ENCODE measurements around the gene LRIT2.
"Not testable (repeated sequence)": the region's sequence is repeated elsewhere in the genome, so short reads cannot be mapped to it uniquely, and the experiment has no call there.

The LRIT2 gene

DNA sequence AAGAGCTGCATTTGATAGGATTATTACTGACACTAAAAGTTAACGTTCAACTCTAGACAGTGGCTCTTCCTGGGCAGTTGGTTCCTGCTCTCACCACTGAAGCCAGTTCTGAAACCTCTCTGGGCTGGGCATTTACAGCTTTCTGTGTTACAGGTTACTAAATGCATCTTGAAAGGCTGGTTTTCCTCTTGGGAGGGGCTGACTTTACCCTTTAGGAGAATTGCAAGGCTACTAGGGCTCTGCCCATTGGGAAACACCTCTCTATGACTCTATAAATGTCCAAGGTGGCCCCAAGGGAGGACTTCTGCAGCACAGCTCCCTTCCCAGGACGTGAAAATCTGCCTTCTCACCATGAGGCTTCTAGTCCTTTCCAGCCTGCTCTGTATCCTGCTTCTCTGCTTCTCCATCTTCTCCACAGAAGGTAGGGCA lies 51.8 kb downstream of the LRIT2 start, which contains the start of gene GPR15LG:
Gene GPR15LG (plus strand): TSS at position 301 of the 429 bp plus-strand sequence. CDS start 51 bp downstream, at position 352.
- no peaks in the 10 kb centered on the region for H3F3A ChIP-seq (ENCODE audit: low read depth)
- no peaks in the 10 kb centered on the region for H4K20me1 ChIP-seq (ENCODE audit: insufficient read depth, low read length, poor library complexity, severe bottlenecking)
- no peak within 1 kb of the TSS for H3K4me2 ChIP-seq (ENCODE audit: low read depth, low read length, poor library complexity, severe bottlenecking)
- H3K9me3 ChIP-seq (ENCODE audit: insufficient read depth, low read depth, low read length) = no peaks in the 10 kb centered on the region
- no peaks in the 10 kb centered on the region for H3K79me2 ChIP-seq (ENCODE audit: insufficient read depth, low read length)
- H3K4me3 ChIP-seq (ENCODE audit: low read length, poor library complexity, severe bottlenecking) = no peak within 1 kb of the TSS
- peaks cover 3% of the 10 kb centered on the region for H3K4me1 ChIP-seq (ENCODE audit: insufficient read depth, low read length, poor library complexity, severe bottlenecking)
- no peaks in the 10 kb centered on the region for H3K27me3 ChIP-seq (ENCODE audit: insufficient read depth, low read length, poor library complexity, severe bottlenecking)
- H3K9ac ChIP-seq (ENCODE audit: low read depth, low read length, poor library complexity, severe bottlenecking) = no peak within 1 kb of the TSS
- H3K9me2 ChIP-seq (replicated peaks; ENCODE audit: low read depth, low read length) = no peaks in the 10 kb centered on the region
- no peaks in the 10 kb centered on the region for H3K36me3 ChIP-seq (ENCODE audit: insufficient read depth, low read length)
- no peak within 1 kb of the TSS for H2AFZ ChIP-seq (ENCODE audit: low read length)
- no peak for TF ChIP-seq EZH2phosphoT487 (IDR thresholded peaks at IDR 0.05; ENCODE audit: borderline replicate concordance)
- TF ChIP-seq, protein P1, sequence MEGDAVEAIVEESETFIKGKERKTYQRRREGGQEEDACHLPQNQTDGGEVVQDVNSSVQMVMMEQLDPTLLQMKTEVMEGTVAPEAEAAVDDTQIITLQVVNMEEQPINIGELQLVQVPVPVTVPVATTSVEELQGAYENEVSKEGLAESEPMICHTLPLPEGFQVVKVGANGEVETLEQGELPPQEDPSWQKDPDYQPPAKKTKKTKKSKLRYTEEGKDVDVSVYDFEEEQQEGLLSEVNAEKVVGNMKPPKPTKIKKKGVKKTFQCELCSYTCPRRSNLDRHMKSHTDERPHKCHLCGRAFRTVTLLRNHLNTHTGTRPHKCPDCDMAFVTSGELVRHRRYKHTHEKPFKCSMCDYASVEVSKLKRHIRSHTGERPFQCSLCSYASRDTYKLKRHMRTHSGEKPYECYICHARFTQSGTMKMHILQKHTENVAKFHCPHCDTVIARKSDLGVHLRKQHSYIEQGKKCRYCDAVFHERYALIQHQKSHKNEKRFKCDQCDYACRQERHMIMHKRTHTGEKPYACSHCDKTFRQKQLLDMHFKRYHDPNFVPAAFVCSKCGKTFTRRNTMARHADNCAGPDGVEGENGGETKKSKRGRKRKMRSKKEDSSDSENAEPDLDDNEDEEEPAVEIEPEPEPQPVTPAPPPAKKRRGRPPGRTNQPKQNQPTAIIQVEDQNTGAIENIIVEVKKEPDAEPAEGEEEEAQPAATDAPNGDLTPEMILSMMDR (conservative IDR thresholded peaks at IDR 0.05; ENCODE audit: low read length) = no peak

DNA sequence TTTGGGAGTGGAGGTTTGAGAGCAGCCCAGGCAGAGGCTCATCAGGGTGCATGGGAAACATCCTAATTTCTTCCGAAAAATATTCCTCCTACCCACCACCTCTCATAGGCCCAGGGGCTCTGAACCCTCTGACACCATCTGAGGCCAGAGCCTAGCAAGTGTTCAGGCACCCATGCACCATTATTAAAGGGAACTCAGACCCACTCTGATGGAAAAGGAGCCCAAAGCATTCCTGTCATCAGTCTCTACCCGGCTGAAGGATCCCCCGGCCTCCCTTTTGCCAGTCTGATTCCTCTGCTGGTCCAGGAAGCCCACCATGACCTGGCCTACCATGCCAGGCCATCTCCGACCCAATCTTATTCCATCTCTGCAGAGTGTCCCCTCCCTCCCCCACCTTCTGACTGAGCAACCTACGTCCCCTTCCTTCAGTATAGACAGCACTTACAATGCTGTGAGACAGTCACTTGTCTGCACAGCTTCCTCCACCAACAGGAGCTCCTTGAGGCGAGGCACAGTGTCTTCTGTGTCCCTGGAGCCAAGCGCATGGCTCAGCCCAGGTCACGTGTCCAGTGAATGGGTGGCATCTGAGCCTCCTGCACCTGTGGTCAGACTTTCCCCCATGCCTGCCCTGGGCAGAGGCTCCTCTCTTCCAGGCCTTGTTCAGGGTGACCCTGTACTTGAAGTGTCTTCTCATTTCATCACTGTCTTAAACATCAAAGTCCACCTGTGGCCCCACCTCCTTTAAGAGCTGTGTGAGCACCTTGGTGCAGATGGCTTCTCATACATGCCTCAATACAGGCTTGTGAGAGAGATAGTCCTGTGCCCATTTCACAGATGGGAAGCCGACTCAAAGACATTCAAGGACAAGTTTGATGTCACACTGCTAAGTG lies 52.6 kb downstream of the LRIT2 start:
- H3K9ac ChIP-seq (ENCODE audit: low read depth, low read length, poor library complexity, severe bottlenecking) = no peak overlapping the region
- no peaks in the 10 kb centered on the region for H3K36me3 ChIP-seq (ENCODE audit: insufficient read depth, low read length)
- H3K4me1 ChIP-seq (ENCODE audit: insufficient read depth, low read length, poor library complexity, severe bottlenecking) = peaks cover 3% of the 10 kb centered on the region
- H3F3A ChIP-seq (ENCODE audit: low read depth) = no peaks in the 10 kb centered on the region
- TF ChIP-seq, protein P1 (conservative IDR thresholded peaks at IDR 0.05; ENCODE audit: low read length) = no peak
- TF ChIP-seq EZH2phosphoT487 (IDR thresholded peaks at IDR 0.05; ENCODE audit: borderline replicate concordance) = no peak
- no peaks in the 10 kb centered on the region for H3K27me3 ChIP-seq (ENCODE audit: insufficient read depth, low read length, poor library complexity, severe bottlenecking)
- no peaks in the 10 kb centered on the region for H4K20me1 ChIP-seq (ENCODE audit: insufficient read depth, low read length, poor library complexity, severe bottlenecking)
- no peak overlapping the region for H2AFZ ChIP-seq (ENCODE audit: low read length)
- no peaks in the 10 kb centered on the region for H3K9me2 ChIP-seq (replicated peaks; ENCODE audit: low read depth, low read length)
- H3K9me3 ChIP-seq (ENCODE audit: insufficient read depth, low read depth, low read length) = no peaks in the 10 kb centered on the region
- H3K79me2 ChIP-seq (ENCODE audit: insufficient read depth, low read length) = no peaks in the 10 kb centered on the region
- no peak overlapping the region for H3K4me2 ChIP-seq (ENCODE audit: low read depth, low read length, poor library complexity, severe bottlenecking)
- H3K4me3 ChIP-seq (ENCODE audit: low read length, poor library complexity, severe bottlenecking) = no peak overlapping the region

DNA sequence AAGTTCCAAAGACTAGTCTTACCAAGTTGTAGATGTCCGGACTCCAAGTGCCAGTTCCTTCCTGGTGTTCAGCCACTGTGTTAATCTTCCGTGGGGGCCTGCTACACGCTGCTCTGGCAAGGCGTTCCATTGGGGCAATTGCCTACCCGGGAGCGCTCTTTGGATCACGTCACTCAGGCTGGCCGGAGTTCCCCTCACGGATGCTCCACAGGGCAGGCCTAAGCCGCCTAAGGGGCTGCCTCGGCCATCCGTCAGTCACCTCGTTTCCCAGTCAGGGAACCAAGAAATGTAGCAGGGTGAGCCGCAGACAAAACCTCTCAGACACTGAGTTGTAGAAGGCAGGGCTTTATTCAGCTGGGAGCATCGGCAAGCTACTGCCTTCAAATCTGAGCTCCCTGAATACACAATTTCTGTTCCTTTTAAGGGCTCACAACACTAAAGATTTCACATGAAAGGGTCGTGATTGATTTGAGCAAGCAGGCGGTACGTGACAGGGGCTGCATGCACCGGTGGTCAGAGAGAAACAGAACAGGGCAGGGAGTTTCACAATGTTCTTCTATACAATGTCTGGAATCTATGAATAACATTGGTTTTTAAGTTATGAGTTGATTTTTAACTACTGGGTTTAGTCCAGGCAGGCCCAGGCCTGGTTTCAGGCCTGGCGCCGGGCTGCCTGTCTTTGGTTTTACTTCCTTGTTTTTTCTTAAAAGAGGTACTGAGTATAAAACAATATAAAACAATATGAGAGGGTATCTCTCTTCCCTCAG lies 53.5 kb downstream of the LRIT2 start:
- H3K79me2 ChIP-seq (ENCODE audit: insufficient read depth, low read length); H4K20me1 ChIP-seq (ENCODE audit: insufficient read depth, low read length, poor library complexity, severe bottlenecking); H3K9ac ChIP-seq (ENCODE audit: low read depth, low read length, poor library complexity, severe bottlenecking); H3K4me2 ChIP-seq (ENCODE audit: low read depth, low read length, poor library complexity, severe bottlenecking); H2AFZ ChIP-seq (ENCODE audit: low read length); H3K4me1 ChIP-seq (ENCODE audit: insufficient read depth, low read length, poor library complexity, severe bottlenecking); H3K9me2 ChIP-seq (replicated peaks; ENCODE audit: low read depth, low read length); H3K36me3 ChIP-seq (ENCODE audit: insufficient read depth, low read length); H3K27me3 ChIP-seq (ENCODE audit: insufficient read depth, low read length, poor library complexity, severe bottlenecking); H3K4me3 ChIP-seq (ENCODE audit: low read length, poor library complexity, severe bottlenecking); H3F3A ChIP-seq (ENCODE audit: low read depth); H3K9me3 ChIP-seq (ENCODE audit: insufficient read depth, low read depth, low read length): not testable (repeated sequence)

DNA sequence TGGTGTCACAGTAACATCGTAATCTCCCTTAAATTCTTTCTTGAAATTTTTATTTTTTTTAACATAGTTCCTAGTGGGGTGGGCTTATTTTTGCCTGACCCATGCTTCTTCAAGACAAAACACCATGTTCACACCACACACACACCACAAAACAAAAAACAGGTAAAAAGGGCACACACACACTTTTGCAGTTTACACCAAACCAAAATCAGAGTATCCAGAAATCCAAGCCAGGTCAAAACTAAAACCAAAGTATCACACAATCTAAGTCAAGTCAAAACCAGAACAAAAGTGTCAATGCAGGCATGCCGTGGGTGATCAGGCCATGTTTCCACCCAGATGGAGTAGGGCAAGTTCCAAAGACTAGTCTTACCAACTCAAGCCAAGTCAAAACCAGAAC lies 54.1 kb downstream of the LRIT2 start:
- not testable (repeated sequence) for H3K27me3 ChIP-seq (ENCODE audit: insufficient read depth, low read length, poor library complexity, severe bottlenecking); H4K20me1 ChIP-seq (ENCODE audit: insufficient read depth, low read length, poor library complexity, severe bottlenecking); H3K9me3 ChIP-seq (ENCODE audit: insufficient read depth, low read depth, low read length); H3F3A ChIP-seq (ENCODE audit: low read depth); H2AFZ ChIP-seq (ENCODE audit: low read length); H3K9me2 ChIP-seq (replicated peaks; ENCODE audit: low read depth, low read length); H3K4me2 ChIP-seq (ENCODE audit: low read depth, low read length, poor library complexity, severe bottlenecking); H3K9ac ChIP-seq (ENCODE audit: low read depth, low read length, poor library complexity, severe bottlenecking); H3K79me2 ChIP-seq (ENCODE audit: insufficient read depth, low read length); H3K4me3 ChIP-seq (ENCODE audit: low read length, poor library complexity, severe bottlenecking); H3K36me3 ChIP-seq (ENCODE audit: insufficient read depth, low read length); H3K4me1 ChIP-seq (ENCODE audit: insufficient read depth, low read length, poor library complexity, severe bottlenecking)

All from Loucy (cell line).